HS-5 (cell line): ENCODE data around the gene PCNX1.
"Not testable (repeated sequence)": the region's sequence is repeated elsewhere in the genome, so short reads cannot be mapped to it uniquely, and the experiment has no call there.

ENCODE experiments used
- DNase-seq: peaks from one replicate; pipeline ENCODE4 v3.0.0-alpha.2; 2012; ENCODE audit warnings: low read depth

PCNX1 gene

DNA sequence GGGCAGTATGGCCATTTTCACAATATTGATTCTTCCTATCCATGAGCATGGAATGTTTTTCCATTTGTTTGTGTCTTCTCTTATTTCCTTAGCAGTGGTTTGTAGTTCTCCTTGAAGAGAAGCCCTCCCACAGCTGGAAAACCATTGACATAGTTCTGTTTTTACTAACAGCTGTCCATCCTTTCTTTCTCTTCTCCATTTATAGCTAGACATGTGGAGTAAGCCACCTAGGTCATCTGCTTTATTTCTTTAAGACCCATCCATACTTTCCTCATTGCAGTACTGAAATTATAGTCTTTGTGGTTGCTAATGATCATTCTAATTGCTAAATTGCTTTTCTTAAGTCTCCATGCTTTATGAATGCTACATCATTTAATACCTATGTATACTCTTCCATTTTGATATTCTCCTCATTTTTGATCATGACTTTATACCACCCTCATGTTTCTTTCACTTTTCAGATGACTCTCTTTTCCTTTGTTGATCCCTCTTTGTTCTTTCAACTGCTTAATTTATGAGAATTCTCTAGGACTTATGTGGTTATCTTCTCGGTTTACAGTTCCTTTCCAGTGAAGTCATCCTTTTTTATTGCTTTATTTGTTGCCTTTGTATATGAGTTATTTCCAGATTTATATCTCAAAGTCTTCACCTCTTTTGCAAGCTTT, 114.2 kb downstream of the PCNX1 start:
- peak; percentile 61 for DNase-seq

DNA sequence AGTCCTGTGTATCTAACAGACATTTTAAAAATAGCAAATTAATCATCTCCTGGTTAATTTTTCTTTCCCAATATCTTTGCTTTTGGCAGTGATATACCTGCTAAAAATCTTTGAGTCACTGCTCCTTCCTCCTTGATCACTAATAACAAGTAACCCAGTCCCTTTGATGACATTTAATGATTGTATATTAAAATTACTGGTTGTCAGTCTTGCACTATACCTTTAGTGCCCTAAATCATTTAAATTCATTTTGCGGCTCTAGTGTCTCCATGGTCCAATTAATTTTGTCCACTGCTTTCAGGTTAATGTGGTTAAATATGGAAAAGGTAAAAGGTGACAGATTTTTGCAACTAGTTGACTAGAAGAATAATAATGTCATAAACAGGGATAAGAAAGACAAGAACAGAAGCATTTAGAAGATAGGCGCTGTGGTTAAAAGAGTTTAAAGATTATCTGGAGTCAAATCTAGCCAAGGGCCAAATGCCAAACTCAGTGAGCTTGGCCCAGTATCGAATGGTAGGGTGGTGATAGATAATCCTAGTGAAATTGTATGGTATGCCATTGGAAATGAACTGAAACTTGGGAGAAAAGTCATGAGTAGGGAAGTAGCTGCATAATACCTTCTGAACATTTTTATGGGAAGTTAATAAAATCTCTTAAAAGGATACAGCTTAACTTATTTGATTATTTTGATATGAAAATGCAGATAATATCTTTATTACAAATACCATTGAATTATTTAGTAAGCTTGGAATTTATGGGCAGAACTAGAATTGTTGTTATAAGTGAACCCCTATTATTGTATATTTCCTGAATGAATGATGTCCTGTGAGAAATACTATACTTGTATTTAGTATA, 115.0 kb downstream of the PCNX1 start:
- DNase-seq = no peak

GRCh38 chr14:71022939-71023338, 115.7 kb downstream of the PCNX1 start:
- no peak for DNase-seq

DNA sequence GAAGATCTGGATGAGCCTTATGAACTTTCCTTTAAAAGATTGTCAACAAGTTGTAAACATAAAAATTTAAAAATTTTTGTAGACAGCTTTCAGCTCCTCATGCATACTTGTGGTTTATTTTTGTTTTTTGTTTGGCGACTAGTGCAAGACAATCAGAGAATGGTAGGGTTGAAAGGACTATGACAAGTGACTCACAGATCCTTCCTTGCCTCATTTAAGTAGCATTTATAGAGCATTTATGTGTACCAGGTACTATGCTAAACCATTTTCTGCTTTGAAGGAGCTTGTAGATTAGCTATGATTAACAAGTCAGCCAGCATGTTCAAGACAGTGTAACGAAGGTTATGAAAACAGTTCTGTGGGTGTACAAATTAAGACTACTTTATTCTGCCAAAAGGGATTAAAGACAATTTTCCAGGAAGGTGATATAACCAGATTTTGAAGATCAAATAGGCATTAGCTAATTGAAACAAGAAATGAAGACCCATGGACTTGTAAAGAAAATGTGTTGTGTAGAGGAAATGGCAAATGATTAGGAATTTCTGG, 122.0 kb downstream of the PCNX1 start:
- no peak for DNase-seq

DNA sequence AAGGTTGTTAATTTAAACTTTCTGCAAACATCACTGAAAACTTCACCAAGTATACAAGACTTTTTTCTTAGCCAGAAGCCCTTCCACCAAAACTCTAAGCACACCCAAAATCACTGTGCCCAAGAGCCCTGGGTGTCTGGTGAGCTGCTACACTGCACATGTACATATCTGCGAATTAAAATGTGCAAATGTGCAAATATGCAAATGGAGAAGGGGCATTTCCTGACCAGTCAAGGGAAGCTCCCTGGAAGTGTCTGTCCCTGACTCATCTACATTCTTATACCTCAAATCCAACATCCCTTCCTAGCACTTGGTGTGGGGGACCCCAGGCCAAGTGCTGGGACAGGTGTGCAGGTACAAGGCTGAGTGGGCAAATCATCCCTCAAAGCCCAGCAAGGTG, 123.7 kb downstream of the PCNX1 start:
- DNase-seq = no peak

DNA sequence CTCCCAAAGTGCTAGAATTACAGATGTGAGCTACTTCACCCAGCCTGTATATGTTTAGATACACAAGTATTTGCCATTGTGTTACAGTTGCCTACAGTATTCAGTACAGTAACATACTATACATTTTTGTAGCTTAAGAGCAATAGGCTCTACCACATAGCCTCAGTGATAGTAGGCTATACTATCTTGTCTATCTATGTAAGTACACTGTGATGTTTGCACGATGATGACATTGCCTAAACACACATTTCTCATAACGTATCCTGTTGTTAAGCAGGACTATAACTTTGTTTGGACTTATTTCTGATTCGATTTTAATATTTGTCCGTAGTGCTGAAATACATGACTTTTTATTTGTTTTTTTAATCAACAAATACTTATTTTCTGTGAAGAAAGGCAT, 129.2 kb downstream of the PCNX1 start:
- DNase-seq = no peak

DNA sequence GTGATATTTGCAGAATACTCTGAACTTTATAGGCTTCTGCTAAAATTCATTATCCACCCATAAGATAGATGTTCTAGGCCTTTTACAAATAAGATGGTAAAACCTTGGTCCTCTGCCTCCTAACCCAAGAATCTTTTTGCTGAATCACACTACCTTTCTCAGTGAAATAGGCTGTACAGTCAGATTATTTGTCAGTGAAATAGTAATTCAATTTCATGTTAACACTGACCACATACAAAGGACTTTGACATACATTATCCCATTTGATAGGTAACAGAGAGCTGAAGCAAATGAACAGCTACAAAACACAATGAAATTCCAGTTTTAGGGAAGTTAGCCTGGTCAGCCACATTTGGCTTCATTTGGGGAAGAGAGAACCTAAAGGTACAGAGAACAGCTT, 141.1 kb downstream of the PCNX1 start:
- DNase-seq = no peak

DNA sequence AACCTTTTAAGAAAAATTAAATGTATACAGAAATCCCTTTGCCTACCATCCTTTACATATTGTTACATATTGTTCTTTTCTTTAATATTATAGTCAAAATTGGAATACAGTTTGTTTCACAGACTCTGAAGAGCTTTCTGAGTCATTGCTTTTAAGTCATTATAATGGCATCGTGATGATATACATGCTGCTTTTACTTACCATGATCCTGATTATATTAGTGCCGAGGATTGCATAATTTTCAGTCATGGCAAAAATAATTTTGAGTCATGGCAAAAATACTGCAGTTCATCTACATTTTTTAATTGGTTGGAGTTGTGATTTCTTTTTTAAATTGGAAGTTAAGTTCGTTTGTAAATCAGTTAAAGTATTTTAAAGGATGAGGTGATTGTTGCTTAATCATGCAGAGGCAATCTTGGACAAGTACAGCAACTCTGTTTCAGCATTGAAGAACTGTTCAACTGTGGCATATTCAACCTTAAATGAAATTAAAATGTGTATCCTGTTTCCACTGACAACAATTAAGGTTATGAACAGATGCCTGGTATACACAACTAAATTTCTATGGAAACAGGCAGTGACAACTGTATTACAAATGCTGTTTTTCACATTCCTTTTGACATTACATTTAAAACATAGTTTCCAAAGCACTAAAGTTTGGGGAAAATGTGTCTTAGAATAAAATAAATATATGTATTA, 142.3 kb downstream of the PCNX1 start:
- peak; percentile 51 for DNase-seq

DNA sequence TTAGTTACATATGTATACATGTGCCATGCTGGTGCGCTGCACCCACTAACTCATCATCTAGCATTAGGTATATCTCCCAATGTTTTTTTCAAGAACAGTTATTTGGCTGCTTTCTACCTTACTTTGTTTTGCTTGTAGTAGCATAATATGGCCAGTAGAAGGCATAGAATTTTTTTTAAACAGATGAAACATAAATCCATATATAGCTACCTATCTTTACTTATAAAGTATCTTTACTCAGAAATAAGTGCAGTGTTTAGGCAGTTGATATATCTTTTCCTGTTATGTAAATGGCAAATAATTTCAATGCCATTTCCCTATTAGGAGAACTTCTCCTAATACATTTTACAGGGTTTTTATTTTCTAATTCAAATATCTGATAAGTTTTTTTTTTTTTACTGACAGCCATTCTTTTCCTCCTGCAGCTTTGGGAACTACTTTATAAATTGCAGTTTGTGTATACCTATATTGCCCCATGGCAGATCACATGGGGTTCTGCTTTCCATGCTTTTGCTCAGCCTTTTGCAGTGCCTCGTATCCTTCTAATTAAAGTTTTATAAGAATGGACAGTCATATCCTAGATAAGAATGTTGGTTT, 143.1 kb downstream of the PCNX1 start:
- DNase-seq = no peak

DNA sequence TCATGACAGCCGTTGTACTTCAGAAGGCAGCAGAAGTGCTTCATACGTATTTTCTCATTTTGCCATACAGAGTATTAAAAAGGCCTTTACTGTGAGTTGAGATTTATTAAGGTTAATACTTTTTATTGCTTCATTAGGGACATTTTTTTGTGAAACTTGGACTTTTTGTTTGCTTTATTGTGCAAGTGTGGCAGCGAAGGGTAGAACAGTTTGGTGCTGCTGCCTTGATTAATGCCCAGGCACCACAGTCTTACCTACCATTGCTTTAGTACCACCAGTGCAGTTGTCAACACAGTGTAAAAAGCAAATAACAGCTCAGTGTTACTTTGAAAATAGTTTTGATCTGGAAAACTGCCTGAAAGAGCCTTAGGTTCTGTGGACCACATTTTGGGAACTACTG, 147.4 kb downstream of the PCNX1 start:
- DNase-seq = no peak

DNA sequence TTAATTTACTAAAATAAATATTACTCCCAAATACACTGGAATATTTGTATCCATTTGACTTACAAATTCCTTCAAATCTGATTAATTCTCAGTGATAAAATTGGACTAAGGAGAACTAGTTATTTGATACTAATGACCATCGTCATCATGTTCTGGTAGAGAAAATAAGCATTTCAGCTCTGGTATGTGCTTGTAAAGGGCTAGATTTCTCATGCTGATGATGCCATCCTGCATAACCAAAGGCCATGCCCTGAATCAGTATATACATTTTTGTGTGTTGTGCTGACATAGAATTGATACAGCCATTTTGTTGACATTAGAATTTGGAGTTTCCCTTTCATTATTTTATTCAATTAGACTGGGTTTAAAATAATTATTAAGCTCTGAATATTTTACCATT, 148.9 kb downstream of the PCNX1 start:
- no peak for DNase-seq

- DNase-seq = no peak
These were observed 153.0 kb downstream of the PCNX1 start for GRCh38 chr14:71060274-71060673.

GRCh38 chr14:71060825-71061455, 153.7 kb downstream of the PCNX1 start:
- DNase-seq = no peak

DNA sequence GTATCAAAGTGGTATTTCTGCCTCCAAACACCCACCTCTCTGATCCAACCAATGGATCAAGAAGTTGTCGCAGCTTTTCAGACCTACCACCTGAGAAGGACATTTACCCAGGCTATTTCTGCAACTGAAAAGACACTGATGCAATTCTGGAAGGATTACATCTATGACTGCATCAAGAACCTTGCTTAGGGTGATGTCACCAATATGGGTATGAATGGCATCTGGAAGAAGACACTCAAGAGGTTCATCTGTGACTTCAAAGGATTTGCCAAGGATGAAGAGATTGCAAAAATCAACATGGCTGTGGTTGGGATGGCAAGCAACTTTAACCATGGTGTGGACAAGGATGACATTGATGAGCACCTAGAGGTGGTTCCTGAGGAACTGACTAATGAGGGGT, 154.2 kb downstream of the PCNX1 start:
- no peak for DNase-seq

- DNase-seq = no peak
These were observed 155.5 kb downstream of the PCNX1 start for GRCh38 chr14:71062581-71063303.

- no peak for DNase-seq
These were observed 156.1 kb downstream of the PCNX1 start for GRCh38 chr14:71063351-71063750.

- DNase-seq = not testable (repeated sequence)
These were observed 157.5 kb downstream of the PCNX1 start for GRCh38 chr14:71064747-71065146.

DNA sequence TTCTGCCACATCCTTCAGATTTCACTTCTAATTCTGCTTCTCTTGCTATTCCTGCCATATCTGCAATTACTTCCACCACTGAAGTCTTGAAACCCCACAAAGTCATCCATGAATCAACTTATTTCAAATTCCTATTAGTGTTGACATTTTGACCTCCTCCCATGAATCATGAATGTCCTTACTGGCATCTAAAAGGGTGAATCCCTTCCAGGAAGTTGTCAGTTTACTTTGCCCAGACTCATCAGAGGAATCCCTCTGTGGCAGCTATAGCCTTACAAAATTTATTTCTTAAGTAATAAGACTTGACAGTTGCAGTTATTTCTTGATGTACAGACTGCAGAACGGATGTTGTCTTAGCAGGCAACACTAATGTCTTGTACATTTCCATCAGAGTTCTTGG, 162.9 kb downstream of the PCNX1 start:
- DNase-seq = peak; percentile 46

GRCh38 chr14:71071042-71071441, 163.8 kb downstream of the PCNX1 start:
- no peak for DNase-seq

DNA sequence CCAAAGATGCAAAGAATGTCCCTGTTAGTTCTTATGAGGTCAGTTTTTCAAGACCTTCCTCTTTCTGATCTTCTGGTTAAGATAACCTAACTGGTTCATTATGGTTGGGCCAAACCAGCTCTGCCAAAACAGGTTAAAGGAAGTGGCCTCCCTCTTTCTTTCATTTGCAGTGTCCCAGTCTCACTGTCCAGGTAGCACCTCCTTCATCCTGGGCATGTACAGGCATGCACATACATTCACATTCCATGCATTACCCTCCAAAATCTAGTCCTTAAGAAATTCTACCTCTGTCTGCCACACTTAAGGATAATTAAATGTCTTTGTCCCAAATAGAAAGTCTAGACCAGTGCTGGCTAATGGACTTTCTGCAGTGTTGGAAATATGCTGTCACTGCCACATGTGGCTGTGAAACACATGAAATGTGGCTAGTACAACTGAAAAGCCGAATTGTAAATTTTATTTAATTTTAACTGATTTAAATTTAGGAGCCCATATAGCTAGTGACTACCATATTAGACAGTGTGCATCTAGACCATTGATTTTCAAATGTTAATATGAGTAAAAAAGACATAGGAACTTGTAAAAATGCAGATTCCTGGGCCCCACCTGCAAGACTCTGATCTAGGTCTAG, 169.3 kb downstream of the PCNX1 start:
- DNase-seq = no peak

GRCh38 chr14:71078500-71078899, 171.2 kb downstream of the PCNX1 start:
- no peak for DNase-seq
